PFSK-1 (cell line): ENCODE measurements around the gene NOX3.

Experiments used
- FOXP2 ChIP-seq: optimal IDR thresholded peaks from 2 replicates; pipeline ENCODE3; 2011; ENCODE audit warnings: borderline replicate concordance, control low read depth, inconsistent platforms; ENCODE audit not compliant: insufficient read depth; ENCODE audit errors: extremely low read length, extremely low read depth
- POLR2AphosphoS5 ChIP-seq: IDR thresholded peaks from 2 replicates; pipeline ENCODE4 v1.6.1; 2012; ENCODE audit warnings: low read depth, mild to moderate bottlenecking, control low read depth, low read length, moderate library complexity
- SIN3A ChIP-seq: IDR thresholded peaks from 2 replicates; pipeline ENCODE4 v1.6.1; 2012; ENCODE audit warnings: mild to moderate bottlenecking, low read length, moderate library complexity, borderline replicate concordance; ENCODE audit not compliant: insufficient read depth
- TAF1 ChIP-seq: IDR thresholded peaks from 2 replicates; pipeline ENCODE4 v1.6.1; 2012; ENCODE audit warnings: low read length, control low read depth, borderline replicate concordance; ENCODE audit not compliant: insufficient read depth
- TF ChIP-seq, protein P1 (sequence below), 2 experiments: IDR thresholded peaks; 2 replicates each; pipeline versions ENCODE4 v1.6.1 to v1.8.0; 2011 to 2012; ENCODE audit warnings: low read depth in 2 of 2, low read length in 2 of 2, control low read depth in 1 of 2, inconsistent platforms in 1 of 2, mild to moderate bottlenecking in 1 of 2, moderate library complexity in 1 of 2; ENCODE audit not compliant: insufficient read depth in 1 of 2

- TF ChIP-seq SIN3A (no peak), POLR2AphosphoS5 (no peak), TAF1 (no peak), FOXP2 (no peak)
- TF ChIP-seq, protein P1, sequence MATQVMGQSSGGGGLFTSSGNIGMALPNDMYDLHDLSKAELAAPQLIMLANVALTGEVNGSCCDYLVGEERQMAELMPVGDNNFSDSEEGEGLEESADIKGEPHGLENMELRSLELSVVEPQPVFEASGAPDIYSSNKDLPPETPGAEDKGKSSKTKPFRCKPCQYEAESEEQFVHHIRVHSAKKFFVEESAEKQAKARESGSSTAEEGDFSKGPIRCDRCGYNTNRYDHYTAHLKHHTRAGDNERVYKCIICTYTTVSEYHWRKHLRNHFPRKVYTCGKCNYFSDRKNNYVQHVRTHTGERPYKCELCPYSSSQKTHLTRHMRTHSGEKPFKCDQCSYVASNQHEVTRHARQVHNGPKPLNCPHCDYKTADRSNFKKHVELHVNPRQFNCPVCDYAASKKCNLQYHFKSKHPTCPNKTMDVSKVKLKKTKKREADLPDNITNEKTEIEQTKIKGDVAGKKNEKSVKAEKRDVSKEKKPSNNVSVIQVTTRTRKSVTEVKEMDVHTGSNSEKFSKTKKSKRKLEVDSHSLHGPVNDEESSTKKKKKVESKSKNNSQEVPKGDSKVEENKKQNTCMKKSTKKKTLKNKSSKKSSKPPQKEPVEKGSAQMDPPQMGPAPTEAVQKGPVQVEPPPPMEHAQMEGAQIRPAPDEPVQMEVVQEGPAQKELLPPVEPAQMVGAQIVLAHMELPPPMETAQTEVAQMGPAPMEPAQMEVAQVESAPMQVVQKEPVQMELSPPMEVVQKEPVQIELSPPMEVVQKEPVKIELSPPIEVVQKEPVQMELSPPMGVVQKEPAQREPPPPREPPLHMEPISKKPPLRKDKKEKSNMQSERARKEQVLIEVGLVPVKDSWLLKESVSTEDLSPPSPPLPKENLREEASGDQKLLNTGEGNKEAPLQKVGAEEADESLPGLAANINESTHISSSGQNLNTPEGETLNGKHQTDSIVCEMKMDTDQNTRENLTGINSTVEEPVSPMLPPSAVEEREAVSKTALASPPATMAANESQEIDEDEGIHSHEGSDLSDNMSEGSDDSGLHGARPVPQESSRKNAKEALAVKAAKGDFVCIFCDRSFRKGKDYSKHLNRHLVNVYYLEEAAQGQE (IDR thresholded peaks at IDR 0.05; ENCODE audit: insufficient read depth in 1 of 2, low read depth in 2 of 2, low read length in 2 of 2), result no peak
These were observed 52.9 kb downstream of the NOX3 start for GRCh38 chr6:155402656-155403304.
